ENCODE data around the gene MIS18A. TPM values are rescaled to one million over a fixed set of nuclear protein-coding genes. Genes with fewer than 3 reads are reported as not detected.

Gene MIS18A
- total and polyA plus RNA-seq, 9 donors = 4.5 to 13.2 (median 9.8) TPM

DNA sequence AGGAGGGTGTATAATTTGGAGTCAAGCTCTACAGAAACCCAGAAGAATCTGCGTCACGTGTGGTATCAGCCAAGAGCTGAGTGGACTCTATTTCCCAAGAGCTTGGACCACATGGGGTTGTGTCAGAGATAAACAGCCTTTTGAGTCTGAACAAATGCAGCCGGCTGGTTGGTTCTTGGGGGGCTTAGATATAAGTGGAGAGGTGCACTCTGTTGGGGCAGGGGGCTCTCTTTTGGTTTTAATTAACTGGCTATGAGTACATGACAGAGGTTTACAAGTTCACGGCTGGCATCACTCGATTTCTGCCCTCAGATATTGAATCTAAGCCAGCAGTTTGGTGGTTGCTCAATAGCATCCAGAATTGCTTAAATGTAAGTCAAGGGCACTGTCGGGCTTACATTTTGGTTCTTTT is 19.3 kb upstream of the MIS18A start:
- peaks cover 2% of the 10 kb centered on the region for H3K4me1 ChIP-seq (ENCODE audit: insufficient read depth)
- no peak overlapping the region for H3K4me3 ChIP-seq
- intact Hi-C loops (cut with DNase I) = loop anchor here in 1 of 4 donors (10.0 kb wide), 2 partner anchors 87 to 277 kb away; no protein-coding TSS in a partner anchor
- peak in 2 of 5 donors; percentile 54 to 66 for DNase-seq
- no peaks in the 10 kb centered on the region for H3K27me3 ChIP-seq
- no peaks in the 10 kb centered on the region for H3K36me3 ChIP-seq
- H3K9me3 ChIP-seq = no peaks in the 10 kb centered on the region
- H3K27ac ChIP-seq = no peak overlapping the region
- no peak for TF ChIP-seq EP300 (IDR thresholded peaks at IDR 0.05)
- no peak for TF ChIP-seq POLR2A (IDR thresholded peaks at IDR 0.05)
- TF ChIP-seq, protein P1, sequence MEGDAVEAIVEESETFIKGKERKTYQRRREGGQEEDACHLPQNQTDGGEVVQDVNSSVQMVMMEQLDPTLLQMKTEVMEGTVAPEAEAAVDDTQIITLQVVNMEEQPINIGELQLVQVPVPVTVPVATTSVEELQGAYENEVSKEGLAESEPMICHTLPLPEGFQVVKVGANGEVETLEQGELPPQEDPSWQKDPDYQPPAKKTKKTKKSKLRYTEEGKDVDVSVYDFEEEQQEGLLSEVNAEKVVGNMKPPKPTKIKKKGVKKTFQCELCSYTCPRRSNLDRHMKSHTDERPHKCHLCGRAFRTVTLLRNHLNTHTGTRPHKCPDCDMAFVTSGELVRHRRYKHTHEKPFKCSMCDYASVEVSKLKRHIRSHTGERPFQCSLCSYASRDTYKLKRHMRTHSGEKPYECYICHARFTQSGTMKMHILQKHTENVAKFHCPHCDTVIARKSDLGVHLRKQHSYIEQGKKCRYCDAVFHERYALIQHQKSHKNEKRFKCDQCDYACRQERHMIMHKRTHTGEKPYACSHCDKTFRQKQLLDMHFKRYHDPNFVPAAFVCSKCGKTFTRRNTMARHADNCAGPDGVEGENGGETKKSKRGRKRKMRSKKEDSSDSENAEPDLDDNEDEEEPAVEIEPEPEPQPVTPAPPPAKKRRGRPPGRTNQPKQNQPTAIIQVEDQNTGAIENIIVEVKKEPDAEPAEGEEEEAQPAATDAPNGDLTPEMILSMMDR (IDR thresholded peaks at IDR 0.05) = no peak
- WGBS, 3 donors = 63 to 75% (median 70%) methylated on average over 6 of the region's 6 CpGs

- TF ChIP-seq, protein P1 (IDR thresholded peaks at IDR 0.05) = no peak
- TF ChIP-seq EP300 (IDR thresholded peaks at IDR 0.05) (no peak), POLR2A (IDR thresholded peaks at IDR 0.05) (no peak)
- no peaks in the 10 kb centered on the region for H3K36me3 ChIP-seq
Measured at GRCh38 chr21:32297449-32297848, 18.6 kb upstream of the MIS18A start.

GRCh38 chr21:32285476-32285875 is 6.6 kb upstream of the MIS18A start:
- Histone ChIP-seq H3K4me3 (no peak overlapping the region), H3K36me3 (no peaks in the 10 kb centered on the region), H3K9me3 (no peaks in the 10 kb centered on the region), H3K4me1 (ENCODE audit: insufficient read depth) (no peaks in the 10 kb centered on the region), H3K27ac (no peak overlapping the region), H3K27me3 (no peaks in the 10 kb centered on the region)
- TF ChIP-seq, protein P1 (IDR thresholded peaks at IDR 0.05) = no peak
- no peak for TF ChIP-seq POLR2A (IDR thresholded peaks at IDR 0.05)
- TF ChIP-seq EP300 (IDR thresholded peaks at IDR 0.05) = no peak
- intact Hi-C loops (cut with DNase I) = no loop called here
- DNase-seq = no peak
- WGBS, 3 donors = 95 to 96% (median 95%) methylated on average over 4 of the region's 4 CpGs

More at GRCh38 chr21:32297449-32297848, 18.6 kb upstream of the MIS18A start:
- no peak overlapping the region for H3K4me3 ChIP-seq
- H3K27ac ChIP-seq = no peak overlapping the region
- intact Hi-C loops (cut with DNase I) = loop anchor here in 1 of 4 donors (10.0 kb wide), 2 partner anchors 87 to 277 kb away; no protein-coding TSS in a partner anchor
- no peaks in the 10 kb centered on the region for H3K9me3 ChIP-seq
- 89 to 93% (median 92%) methylated on average over 7 of the region's 7 CpGs for WGBS, 3 donors
- H3K27me3 ChIP-seq = no peaks in the 10 kb centered on the region
- peaks cover 2% of the 10 kb centered on the region for H3K4me1 ChIP-seq (ENCODE audit: insufficient read depth)
- no peak for DNase-seq

- TF ChIP-seq, protein P1 (IDR thresholded peaks at IDR 0.05) = no peak
- TF ChIP-seq EP300 (IDR thresholded peaks at IDR 0.05) (no peak), POLR2A (IDR thresholded peaks at IDR 0.05) (no peak)
- H3K9me3 ChIP-seq = no peaks in the 10 kb centered on the region
- no peak overlapping the region for H3K27ac ChIP-seq
- 83 to 89% (median 87%) methylated on average over 6 of the region's 6 CpGs for WGBS, 3 donors
- no peak overlapping the region for H3K4me3 ChIP-seq
- H3K36me3 ChIP-seq = no peaks in the 10 kb centered on the region
- no peak for DNase-seq
- H3K4me1 ChIP-seq (ENCODE audit: insufficient read depth) = peaks cover 4% of the 10 kb centered on the region
- intact Hi-C loops (cut with DNase I) = no loop called here
- H3K27me3 ChIP-seq = no peaks in the 10 kb centered on the region
Measured at GRCh38 chr21:32282992-32283391, 4.1 kb upstream of the MIS18A start.
